Smooth muscle cell of the pulmonary artery (primary cell): ENCODE measurements around the gene FANCI. TPM values are rescaled to one million over a fixed set of nuclear protein-coding genes. Genes with fewer than 3 reads are reported as not detected.

ENCODE experiments used
- total RNA-seq: library from RNA; depleted of rRNA; stranded (reverse); fragments of >200 nt; gene quantifications from 2 replicates; pipeline ENCODE4 v1.2.3, GENCODE V29; 2014

The FANCI gene
- 6.3 and 11.3 TPM in 2 replicates for total RNA-seq

GRCh38 chr15:89243691-89244573 is at the start of gene FANCI:
TSS of gene FANCI (plus strand) at chr15:89243979. CDS start at chr15:89247648, 3,669 bp downstream.

GRCh38 chr15:89221543-89221942 is 22.2 kb upstream of the FANCI start, which contains the start of gene RLBP1:
TSS of gene RLBP1 (minus strand) at chr15:89221579. CDS start at chr15:89218975, 2,604 bp downstream.

GRCh38 chr15:89334510-89335297 is 90.9 kb downstream of the FANCI start, which contains the start of gene POLG:
TSS of gene POLG (minus strand) at chr15:89334824. CDS start at chr15:89333754, 1,070 bp downstream.

Other genes starting within 250 kb of the FANCI start
- 72.3 and 83.0 TPM in 2 replicates for gene ABHD2, start 155.5 kb upstream of the FANCI start, total RNA-seq
- gene RLBP1, start 22.4 kb upstream of the FANCI start, total RNA-seq = not detected in 2 replicates
- gene POLG, start 90.8 kb downstream of the FANCI start, total RNA-seq = 59.4 and 72.1 TPM in 2 replicates